GM19023 (cell line): ENCODE results near the gene RAPGEF1.

ENCODE experiments used
- ATAC-seq: cut with Tn5 transposase; IDR thresholded peaks from one replicate; pipeline ENCODE4 v1.9.1; 2021; ENCODE audit warnings: mild to moderate bottlenecking, moderate library complexity; ENCODE audit not compliant: unreplicated experiment

Gene RAPGEF1

DNA sequence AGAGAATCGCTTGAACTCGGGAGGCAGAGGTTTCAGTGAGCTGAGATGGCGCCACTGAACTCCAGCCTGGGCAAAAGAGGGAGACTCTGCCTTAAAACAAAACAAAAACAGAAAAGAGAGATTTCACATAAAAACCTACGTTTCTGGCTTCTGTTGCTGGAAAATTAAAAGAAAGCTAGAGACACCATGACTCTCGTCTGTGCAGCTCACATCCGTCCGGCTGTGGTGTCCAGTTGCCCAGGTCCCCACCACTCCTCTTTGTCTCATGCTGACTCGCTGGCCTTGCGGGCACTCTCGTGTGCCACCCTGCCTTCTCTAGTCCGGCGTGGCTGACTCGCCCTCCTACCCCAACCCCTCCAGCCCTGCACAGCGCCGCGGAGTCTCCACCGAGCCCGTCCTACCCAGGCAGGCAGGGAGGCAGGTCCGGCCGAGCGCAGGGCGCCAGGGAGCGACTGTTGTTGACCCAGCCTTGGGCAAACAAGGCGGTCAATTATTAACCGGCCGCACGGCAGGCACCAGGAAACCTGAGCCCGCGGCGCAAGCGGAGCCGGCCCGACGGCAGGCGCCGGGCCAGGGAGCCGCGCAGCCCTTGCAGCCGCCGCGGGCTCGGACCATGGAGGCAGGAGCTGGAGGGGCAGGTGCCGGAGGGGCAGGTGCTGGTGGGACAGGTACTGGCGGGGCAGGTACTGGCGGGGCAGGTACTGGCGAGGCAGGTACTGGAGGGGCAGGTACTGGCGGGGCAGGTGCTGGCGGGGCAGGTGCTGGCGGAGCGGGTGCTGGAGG is 194.7 kb downstream of the RAPGEF1 start, which contains the start of gene PRRT1B:
Gene PRRT1B, plus strand, starts transcription at position 521 of the 783 bp plus-strand sequence. Its CDS starts 93 bp downstream, at position 614.
- no peak for ATAC-seq

GRCh38 chr9:131543141-131543540 is 196.7 kb downstream of the RAPGEF1 start:
- no peak for ATAC-seq

DNA sequence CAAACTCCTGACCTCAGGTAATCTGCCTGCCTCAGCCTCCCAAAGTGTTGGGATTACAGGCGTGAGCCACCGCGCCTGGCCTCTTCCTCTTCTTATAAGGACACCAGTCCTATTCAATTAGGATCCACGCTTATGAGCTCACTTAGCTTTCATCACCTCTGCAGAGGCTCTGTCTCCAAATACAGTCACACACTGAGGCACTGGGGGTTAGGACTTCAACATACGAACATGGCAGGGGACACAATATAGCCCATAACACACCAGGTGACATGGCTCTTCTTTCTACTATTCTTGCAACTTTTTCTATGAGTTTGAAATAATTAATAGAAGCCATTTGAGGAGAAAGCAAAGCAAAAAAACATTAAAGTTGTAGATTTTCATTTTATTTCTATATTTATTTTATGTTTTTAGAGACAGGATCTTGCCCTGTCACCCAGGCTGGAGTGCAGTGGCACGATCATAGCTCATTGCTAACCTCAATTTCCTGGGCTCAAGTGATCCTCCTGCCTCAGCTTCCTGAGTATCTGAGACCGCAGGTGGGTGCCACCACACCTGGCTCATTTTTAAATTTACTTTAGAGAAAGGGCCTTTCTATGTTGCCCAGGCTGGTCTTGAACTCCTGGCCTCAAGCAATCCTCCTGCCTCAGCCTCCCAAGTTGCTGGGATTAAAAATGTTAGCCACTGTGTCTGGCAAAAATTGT is 200.5 kb downstream of the RAPGEF1 start:
- no peak for ATAC-seq

DNA sequence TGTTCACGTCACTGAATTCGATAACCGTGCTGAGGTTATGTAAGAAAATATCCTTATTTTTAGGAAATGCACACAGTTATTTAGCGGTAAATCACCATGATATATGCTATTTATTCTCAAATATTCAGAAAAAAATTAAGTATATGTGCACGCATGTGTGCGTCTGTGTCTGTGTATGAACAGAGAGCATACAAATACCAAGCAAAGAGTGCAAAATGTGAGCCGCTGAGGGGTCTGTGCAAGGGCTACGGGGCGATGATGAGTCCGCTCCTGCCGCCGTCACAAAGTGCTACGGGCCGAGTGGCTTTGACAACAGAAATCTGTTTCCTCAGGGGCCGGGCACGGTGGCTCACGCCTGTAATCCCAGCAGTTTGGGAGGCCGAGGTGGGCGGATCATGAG is 201.9 kb downstream of the RAPGEF1 start:
- ATAC-seq = no peak

- ATAC-seq = no peak
These were observed 205.1 kb downstream of the RAPGEF1 start for GRCh38 chr9:131534721-131535237.

- ATAC-seq = peak; percentile 90
These were observed 208.7 kb downstream of the RAPGEF1 start, which contains the start of gene UCK1 for GRCh38 chr9:131530920-131531832. TSS of gene UCK1 (minus strand) at chr9:131531263. CDS start at chr9:131531174, 89 bp downstream.

DNA sequence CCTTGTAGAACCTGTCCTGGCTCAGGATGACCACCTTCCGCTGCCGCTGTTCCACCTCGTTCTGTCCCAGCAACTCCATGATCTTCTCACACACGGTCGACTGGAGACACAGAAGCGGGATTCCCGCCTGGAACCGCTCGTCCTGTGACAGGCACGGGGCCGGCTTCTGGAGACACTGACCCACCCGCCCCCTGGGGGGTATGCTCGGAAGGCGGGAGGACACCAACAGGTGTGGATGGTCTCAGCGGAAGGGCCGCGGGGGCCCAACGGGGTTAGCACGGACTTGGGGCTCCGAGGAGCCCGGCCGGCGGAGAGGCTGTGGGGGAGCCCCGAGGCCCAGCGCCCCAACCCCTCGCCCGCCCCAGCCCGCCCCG is 209.3 kb downstream of the RAPGEF1 start:
- ATAC-seq = peak; percentile 20

GRCh38 chr9:131529597-131530545 is 210.0 kb downstream of the RAPGEF1 start:
- ATAC-seq = no peak

DNA sequence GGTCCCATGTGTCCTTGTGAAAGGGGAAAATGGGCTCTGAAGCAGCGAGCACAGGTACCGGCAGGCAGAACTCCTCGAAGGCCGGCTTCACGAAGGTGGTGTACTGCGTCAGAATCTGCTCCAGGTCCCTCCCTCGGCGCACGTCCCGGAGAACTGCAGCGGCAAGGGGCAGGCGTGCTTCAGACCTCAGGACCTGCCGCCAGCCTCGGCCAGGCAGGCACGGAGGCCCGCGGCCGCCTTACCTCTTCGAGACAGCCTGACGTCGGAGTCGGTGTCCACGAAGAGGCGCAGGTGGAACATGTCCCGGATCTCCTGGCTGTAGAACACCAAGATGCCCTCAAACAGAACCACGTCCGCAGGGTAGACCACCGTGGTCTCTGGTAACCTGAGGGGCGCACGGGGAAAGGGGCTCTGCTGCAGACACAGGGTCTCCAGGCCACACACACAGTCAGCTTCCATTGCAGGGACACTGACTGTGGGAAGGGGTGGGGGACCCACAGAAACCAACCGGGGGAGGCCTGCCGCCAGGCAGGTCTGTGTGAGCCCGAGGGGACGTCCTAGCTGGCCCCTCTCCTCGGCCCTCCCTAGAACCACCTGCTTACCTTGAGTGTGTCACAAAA is 210.9 kb downstream of the RAPGEF1 start:
- no peak for ATAC-seq

- no peak for ATAC-seq
These were observed 211.7 kb downstream of the RAPGEF1 start for GRCh38 chr9:131528186-131528585.
